Progenitor cell of endocrine pancreas (in vitro differentiated cells): ENCODE results near the gene RNF19B. TPM values are rescaled to one million over a fixed set of nuclear protein-coding genes. Genes with fewer than 3 reads are reported as not detected.
A peak's percentile ranks its signal among the peaks of the same experiment; 100 is the strongest.

Experiments
- DNase-seq: peaks from one replicate; pipeline ENCODE4 v3.0.0; 2021; ENCODE audit warnings: low spot score; ENCODE audit not compliant: unreplicated experiment
- H3K27ac Mint-ChIP-seq: 2 replicates; pipeline ENCODE4 v1.8.0; 2021; ENCODE audit warnings: mild to moderate bottlenecking, moderate library complexity, mixed read lengths
- H3K27me3 Mint-ChIP-seq: 2 replicates; pipeline ENCODE4 v1.8.0; 2021; ENCODE audit warnings: mixed read lengths
- H3K36me3 Mint-ChIP-seq: 2 replicates; pipeline ENCODE4 v1.8.0; 2022; ENCODE audit warnings: mixed read lengths; ENCODE audit not compliant: insufficient read depth
- H3K4me1 Mint-ChIP-seq: 2 replicates; pipeline ENCODE4 v1.8.0; 2021; ENCODE audit warnings: low read depth, mixed read lengths
- H3K4me3 Mint-ChIP-seq: 2 replicates; pipeline ENCODE4 v1.8.0; 2021; ENCODE audit warnings: low read depth, mild to moderate bottlenecking, moderate library complexity, mixed read lengths
- H3K9me3 Mint-ChIP-seq: 2 replicates; pipeline ENCODE4 v1.8.0; 2021; ENCODE audit warnings: low read depth, mixed read lengths
- total RNA-seq: library from RNA; stranded (reverse); gene quantifications from 2 replicates; pipeline ENCODE4 v1.2.1, GENCODE V29; 2021
- TF ChIP-seq, protein P1 (sequence below): fragments of 200-600 bp; sonication (generic); IDR thresholded peaks from one replicate; pipeline ENCODE4 v1.5.0; 2021; ENCODE audit warnings: antibody characterized with exemption, mild to moderate bottlenecking; ENCODE audit not compliant: unreplicated experiment

RNF19B gene
- total RNA-seq, 1 donor from 2014 or later, result 14.2 TPM

DNA sequence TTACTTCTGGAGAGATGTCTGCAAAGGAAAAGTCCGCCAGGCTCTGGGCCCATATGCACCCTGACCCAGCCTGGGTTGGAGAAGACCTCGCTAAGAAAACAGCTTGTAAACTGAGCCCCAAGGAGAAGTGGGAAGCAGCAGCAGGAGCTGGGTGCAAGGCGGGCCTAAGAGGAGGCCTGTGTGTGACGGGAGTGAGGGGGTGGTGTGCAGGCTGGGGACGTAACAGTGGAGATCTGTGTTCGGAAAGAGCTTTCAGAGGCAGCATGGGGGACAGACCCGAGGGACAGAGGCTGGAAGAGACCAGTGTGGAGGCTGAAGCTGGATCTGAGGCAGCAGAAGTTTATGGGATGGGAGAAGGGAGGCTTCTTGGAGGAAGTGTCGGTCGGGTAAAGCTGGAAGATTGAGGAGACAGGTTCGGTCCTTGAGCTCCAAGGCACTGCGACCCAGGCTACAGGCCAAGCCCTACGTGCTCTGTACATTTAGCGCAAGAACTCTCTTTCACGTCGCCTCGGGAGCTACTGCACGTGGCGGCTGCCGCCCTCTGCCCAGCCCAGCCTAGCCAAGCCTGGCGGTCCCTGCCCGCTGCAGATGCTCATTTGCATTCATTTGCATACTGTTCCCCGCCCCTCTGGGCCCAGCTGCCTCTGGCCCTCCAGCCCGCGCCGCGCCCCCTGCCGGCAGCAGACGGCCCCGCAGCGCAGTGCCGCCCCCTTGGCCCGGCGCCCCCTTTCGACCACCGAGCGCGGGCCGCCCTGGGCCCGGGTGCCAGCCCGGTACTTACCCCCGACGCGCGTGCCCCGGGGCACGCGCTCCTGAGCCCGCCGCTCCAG lies 72.0 kb downstream of the RNF19B start:
- TF ChIP-seq, protein P1, sequence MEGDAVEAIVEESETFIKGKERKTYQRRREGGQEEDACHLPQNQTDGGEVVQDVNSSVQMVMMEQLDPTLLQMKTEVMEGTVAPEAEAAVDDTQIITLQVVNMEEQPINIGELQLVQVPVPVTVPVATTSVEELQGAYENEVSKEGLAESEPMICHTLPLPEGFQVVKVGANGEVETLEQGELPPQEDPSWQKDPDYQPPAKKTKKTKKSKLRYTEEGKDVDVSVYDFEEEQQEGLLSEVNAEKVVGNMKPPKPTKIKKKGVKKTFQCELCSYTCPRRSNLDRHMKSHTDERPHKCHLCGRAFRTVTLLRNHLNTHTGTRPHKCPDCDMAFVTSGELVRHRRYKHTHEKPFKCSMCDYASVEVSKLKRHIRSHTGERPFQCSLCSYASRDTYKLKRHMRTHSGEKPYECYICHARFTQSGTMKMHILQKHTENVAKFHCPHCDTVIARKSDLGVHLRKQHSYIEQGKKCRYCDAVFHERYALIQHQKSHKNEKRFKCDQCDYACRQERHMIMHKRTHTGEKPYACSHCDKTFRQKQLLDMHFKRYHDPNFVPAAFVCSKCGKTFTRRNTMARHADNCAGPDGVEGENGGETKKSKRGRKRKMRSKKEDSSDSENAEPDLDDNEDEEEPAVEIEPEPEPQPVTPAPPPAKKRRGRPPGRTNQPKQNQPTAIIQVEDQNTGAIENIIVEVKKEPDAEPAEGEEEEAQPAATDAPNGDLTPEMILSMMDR, result peak; percentile 89

DNA sequence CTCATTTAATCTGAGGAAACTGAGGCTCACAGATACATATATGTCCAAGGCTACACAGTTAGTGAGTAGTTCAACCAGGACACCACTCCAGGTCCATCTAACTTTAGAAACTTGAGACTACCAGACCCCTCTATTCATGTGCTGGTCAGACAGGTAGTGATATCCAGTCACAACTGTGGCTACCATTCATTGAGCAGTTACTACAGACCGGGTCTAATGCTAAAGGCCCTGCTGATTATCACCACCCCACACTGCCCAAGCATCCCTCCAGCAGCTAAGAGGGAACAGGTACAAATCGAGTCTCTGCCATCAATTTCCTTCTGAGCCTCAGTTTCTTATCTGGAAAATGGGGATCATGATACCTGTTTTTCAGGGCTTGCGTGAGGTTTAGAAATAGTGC lies 73.0 kb downstream of the RNF19B start:
- peaks cover 74% of the 10 kb centered on the region for H3K27me3 Mint-ChIP-seq
- no peaks in the 10 kb centered on the region for H3K9me3 Mint-ChIP-seq
- TF ChIP-seq, protein P1, result no peak
- H3K4me3 Mint-ChIP-seq, result no peak overlapping the region
- no peaks in the 10 kb centered on the region for H3K36me3 Mint-ChIP-seq
- peaks cover 3% of the 10 kb centered on the region for H3K4me1 Mint-ChIP-seq
- no peak overlapping the region for H3K27ac Mint-ChIP-seq
- DNase-seq, result no peak

More for the DNA sequence above, 72.0 kb downstream of the RNF19B start:
- Mint-ChIP-seq H3K4me1 (peaks cover 3% of the 10 kb centered on the region), H3K36me3 (no peaks in the 10 kb centered on the region), H3K4me3 (peak overlapping the region; percentile 40), H3K27me3 (peaks cover 72% of the 10 kb centered on the region), H3K27ac (no peak overlapping the region), H3K9me3 (no peaks in the 10 kb centered on the region)
- peak; percentile 39 for DNase-seq

DNA sequence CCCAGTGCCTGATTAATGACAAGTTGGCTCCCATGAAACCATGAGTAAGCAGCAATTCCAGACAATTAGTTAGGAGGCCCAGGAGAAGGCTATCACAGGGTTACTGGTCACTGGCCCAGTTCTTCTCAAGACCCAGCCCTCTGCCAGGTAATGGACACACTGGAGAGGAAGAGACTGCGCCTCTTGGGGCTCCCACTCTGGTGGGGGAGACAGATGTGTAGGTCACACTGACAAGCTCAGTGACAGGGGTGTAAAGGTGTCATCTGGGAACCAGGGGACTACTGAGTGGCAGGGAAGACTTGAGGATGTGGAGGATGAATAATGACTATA lies 73.4 kb downstream of the RNF19B start:
- Mint-ChIP-seq H3K27me3 (peaks cover 70% of the 10 kb centered on the region), H3K9me3 (no peaks in the 10 kb centered on the region), H3K4me1 (peaks cover 3% of the 10 kb centered on the region), H3K4me3 (no peak overlapping the region), H3K27ac (no peak overlapping the region), H3K36me3 (no peaks in the 10 kb centered on the region)
- TF ChIP-seq, protein P1, result no peak
- DNase-seq, result no peak

DNA sequence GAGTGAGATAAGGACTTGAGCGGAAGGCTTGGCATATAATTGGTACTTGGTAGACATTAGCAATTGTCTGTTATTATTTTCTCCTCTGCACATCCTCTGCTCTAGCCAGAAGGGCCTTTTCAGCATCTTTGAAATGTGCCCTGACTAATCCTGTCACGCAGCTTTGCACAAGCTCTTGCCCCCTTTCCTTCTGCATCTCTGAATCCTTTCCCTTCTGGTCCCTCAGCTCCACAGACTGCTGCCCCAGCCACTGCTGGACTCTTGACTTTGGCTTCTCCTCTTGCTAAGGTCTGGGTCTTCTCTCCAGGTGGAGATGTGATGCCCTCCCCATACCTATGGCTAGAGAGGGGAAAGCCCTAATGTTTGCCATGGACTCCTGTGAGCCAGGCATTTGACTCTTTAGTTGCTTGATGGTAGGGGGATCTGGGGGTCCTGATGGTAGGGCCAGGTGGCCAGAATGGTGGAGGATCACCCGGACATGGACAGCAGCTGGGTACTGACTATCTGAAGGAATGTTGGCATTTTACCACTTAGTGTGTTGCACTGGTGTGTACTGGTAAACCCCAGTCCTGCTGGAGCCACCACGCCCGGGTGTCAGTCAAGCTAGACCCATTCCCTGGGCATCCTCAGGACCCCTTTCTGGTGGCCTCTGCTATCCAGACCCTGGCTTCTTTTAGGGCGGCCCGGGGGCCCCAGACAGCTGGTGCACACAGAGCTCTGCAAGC lies 73.9 kb downstream of the RNF19B start:
- TF ChIP-seq, protein P1, result no peak
- peaks cover 3% of the 10 kb centered on the region for H3K4me1 Mint-ChIP-seq
- no peak overlapping the region for H3K4me3 Mint-ChIP-seq
- H3K9me3 Mint-ChIP-seq, result no peaks in the 10 kb centered on the region
- H3K36me3 Mint-ChIP-seq, result no peaks in the 10 kb centered on the region
- H3K27me3 Mint-ChIP-seq, result peaks cover 69% of the 10 kb centered on the region
- DNase-seq, result no peak
- H3K27ac Mint-ChIP-seq, result no peak overlapping the region

DNA sequence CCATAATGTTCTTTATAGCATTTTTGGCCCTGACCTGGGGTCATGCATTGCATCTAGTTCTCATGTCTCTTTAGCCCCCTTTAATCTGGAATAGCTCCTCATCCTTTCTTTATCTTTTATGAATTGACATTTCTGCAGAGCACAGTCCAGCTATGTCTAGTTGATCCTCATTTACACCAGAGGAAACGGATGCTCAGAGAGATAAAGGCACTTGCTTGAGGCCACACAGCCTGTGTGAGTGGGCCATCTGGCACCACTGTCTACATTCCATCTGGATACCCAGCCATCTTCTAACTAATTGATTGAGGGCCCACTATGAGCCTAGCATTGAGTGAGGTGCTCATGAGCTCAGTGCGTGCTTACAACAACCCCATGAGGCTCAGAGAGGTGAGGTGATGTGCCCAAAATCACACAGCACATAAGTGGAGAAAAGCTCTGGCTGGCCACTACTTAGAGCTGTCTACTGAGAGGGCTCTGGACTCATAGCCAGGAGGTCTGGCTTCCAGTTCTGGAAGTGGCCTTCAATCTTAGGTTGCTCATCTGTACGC lies 74.8 kb downstream of the RNF19B start:
- Mint-ChIP-seq H3K4me1 (peaks cover 3% of the 10 kb centered on the region), H3K36me3 (no peaks in the 10 kb centered on the region), H3K27me3 (peaks cover 78% of the 10 kb centered on the region), H3K4me3 (no peak overlapping the region), H3K27ac (no peak overlapping the region), H3K9me3 (no peaks in the 10 kb centered on the region)
- TF ChIP-seq, protein P1, result no peak
- DNase-seq, result no peak
